GM19468 (cell line): ENCODE results near the gene KCNQ1.

Source experiments
- ATAC-seq: cut with Tn5 transposase; IDR thresholded peaks from one replicate; pipeline ENCODE4 v1.9.1; 2021; ENCODE audit warnings: mild to moderate bottlenecking, moderate library complexity, moderate number of reproducible peaks; ENCODE audit not compliant: unreplicated experiment; ENCODE audit errors: extremely low read depth

Gene KCNQ1

GRCh38 chr11:2452321-2453012 lies 7.7 kb downstream of the KCNQ1 start:
- no peak for ATAC-seq

- no peak for ATAC-seq
Observed at GRCh38 chr11:2453436-2453835, 8.6 kb downstream of the KCNQ1 start.

GRCh38 chr11:2458321-2458720 lies 13.5 kb downstream of the KCNQ1 start:
- ATAC-seq = no peak

- no peak for ATAC-seq
Observed at GRCh38 chr11:2459016-2459725, 14.4 kb downstream of the KCNQ1 start.

- ATAC-seq = no peak
Observed at GRCh38 chr11:2459796-2460531, 15.2 kb downstream of the KCNQ1 start.

GRCh38 chr11:2460540-2461252 lies 15.9 kb downstream of the KCNQ1 start:
- no peak for ATAC-seq

- ATAC-seq = no peak
Observed at GRCh38 chr11:2461253-2461955, 16.6 kb downstream of the KCNQ1 start.

GRCh38 chr11:2461956-2462542 lies 17.2 kb downstream of the KCNQ1 start:
- ATAC-seq = no peak

GRCh38 chr11:2462543-2462985 lies 17.8 kb downstream of the KCNQ1 start:
- no peak for ATAC-seq

GRCh38 chr11:2462986-2463765 lies 18.4 kb downstream of the KCNQ1 start:
- no peak for ATAC-seq

- no peak for ATAC-seq
Observed at GRCh38 chr11:2463766-2464277, 19.0 kb downstream of the KCNQ1 start.

- no peak for ATAC-seq
Observed at GRCh38 chr11:2464451-2465165, 19.8 kb downstream of the KCNQ1 start.

GRCh38 chr11:2465202-2466068 lies 20.6 kb downstream of the KCNQ1 start:
- no peak for ATAC-seq

GRCh38 chr11:2466069-2466801 lies 21.4 kb downstream of the KCNQ1 start:
- no peak for ATAC-seq

GRCh38 chr11:2466869-2467694 lies 22.3 kb downstream of the KCNQ1 start:
- ATAC-seq = no peak

GRCh38 chr11:2467695-2468055 lies 22.9 kb downstream of the KCNQ1 start:
- ATAC-seq = no peak
